Body of pancreas (tissue), 4 donors: ENCODE measurements around the gene LMO7. TPM values are rescaled to one million over a fixed set of nuclear protein-coding genes. Genes with fewer than 3 reads are reported as not detected.

Source experiments
- ATAC-seq: fragments of 150-250 bp; one replicate; pipeline ENCODE4 v1.9.1; 2016
- DNase-seq, 4 donors: peaks; one replicate each; pipeline ENCODE4 v3.0.0-alpha.2; 2019
- H3K27ac ChIP-seq, 4 donors: fragments of 200-600 bp; sonication (generic); 1 replicate in 3 of 4; 2 replicates in 1 of 4; pipeline versions ENCODE4 v1.5.1 to v1.6.1; 2016 to 2019; ENCODE audit warnings: mild to moderate bottlenecking in 1 of 4, mixed read lengths in 1 of 4, moderate library complexity in 1 of 4
- H3K27me3 ChIP-seq, 2 donors: fragments of 200-600 bp; sonication (generic); one replicate each; pipeline ENCODE4 v1.6.0; 2016; ENCODE audit warnings: mild to moderate bottlenecking in 1 of 2
- H3K36me3 ChIP-seq, 2 donors: fragments of 200-600 bp; sonication (generic); replicated peaks in 1 of 2; 2 replicates each; pipeline ENCODE4 v1.5.1; 2016; ENCODE audit warnings: low read depth in 2 of 2; ENCODE audit not compliant: insufficient read depth in 1 of 2
- H3K4me1 ChIP-seq: fragments of 200-600 bp; sonication (generic); one replicate; pipeline ENCODE4 v1.6.0; 2016
- H3K4me3 ChIP-seq, 2 donors: fragments of 200-600 bp; sonication (generic); 1 replicate in 1 of 2; 2 replicates in 1 of 2; pipeline ENCODE4 v1.5.1; 2016 to 2019
- H3K9me3 ChIP-seq, 3 donors: fragments of 200-600 bp; sonication (generic); 1 replicate in 2 of 3; 2 replicates in 1 of 3; pipeline ENCODE4 v1.5.1; 2016
- CTCF ChIP-seq, 7 experiments: fragments of 450-650 bp in 4 of 7; fragments of 200-600 bp in 3 of 7; sonication (generic) in 3 of 7; IDR thresholded peaks; one replicate each; pipeline ENCODE4 v1.5.1; 2016 to 2019; ENCODE audit warnings: antibody characterized with exemption in 7 of 7
- POLR2A ChIP-seq, 3 donors: fragments of 450-650 bp; IDR thresholded peaks; one replicate each; pipeline ENCODE4 v1.6.1; 2016; ENCODE audit warnings: antibody characterized with exemption in 3 of 3, mild to moderate bottlenecking in 2 of 3
- WGBS, 2 donors: methylation state at CpG; one replicate each; pipeline ENCODE4 v1.1.5; 2017; 5-methylcytosine and 5-hydroxymethylcytosine counted together
- intact Hi-C: fragments of 100-400 bp; cut with DNase I; formaldehyde crosslinking; loops from one replicate; pipeline ENCODE4 v1.15.1; 2023
- total RNA-seq, 2 donors: library from RNA; depleted of rRNA; stranded (reverse); fragments of >200 nt; gene quantifications; one replicate each; pipeline ENCODE4 v1.1.0, GENCODE V29; 2016

The LMO7 gene
- total RNA-seq, 2 donors from 2014 or later: 50.6 to 56.0 TPM

- H3K4me3 ChIP-seq: no peak overlapping the region
- TF ChIP-seq POLR2A (IDR thresholded peaks at IDR 0.05) (no peak), CTCF (IDR thresholded peaks at IDR 0.05) (no peak)
- peaks cover 5% of the 10 kb centered on the region for H3K4me1 ChIP-seq
- no peaks in the 10 kb centered on the region for H3K9me3 ChIP-seq
- H3K27ac ChIP-seq: no peak overlapping the region
- no peak for DNase-seq
- intact Hi-C loops: no loop called here
- no peaks in the 10 kb centered on the region for H3K36me3 ChIP-seq
- no peak for ATAC-seq
- no peaks in the 10 kb centered on the region for H3K27me3 ChIP-seq
Measured at GRCh38 chr13:75643693-75644092, 7.6 kb downstream of the LMO7 start.

- 96 to 97% methylated on average over 3 of the region's 3 CpGs for WGBS, 2 donors
- Histone ChIP-seq H3K9me3 (no peaks in the 10 kb centered on the region), H3K27me3 (no peaks in the 10 kb centered on the region), H3K4me1 (no peaks in the 10 kb centered on the region), H3K4me3 (no peak overlapping the region), H3K36me3 (no peaks in the 10 kb centered on the region), H3K27ac (no peak overlapping the region)
- DNase-seq (no peak), ATAC-seq (no peak)
- intact Hi-C loops: no loop called here
- no peak for TF ChIP-seq CTCF (IDR thresholded peaks at IDR 0.05)
- no peak for TF ChIP-seq POLR2A (IDR thresholded peaks at IDR 0.05)
Measured at GRCh38 chr13:75645141-75645540, 9.0 kb downstream of the LMO7 start.

- Histone ChIP-seq H3K27me3 (no peaks in the 10 kb centered on the region), H3K4me3 (no peak overlapping the region), H3K9me3 (no peaks in the 10 kb centered on the region), H3K27ac (no peak overlapping the region), H3K4me1 (no peaks in the 10 kb centered on the region), H3K36me3 (no peaks in the 10 kb centered on the region)
- no peak for TF ChIP-seq CTCF (IDR thresholded peaks at IDR 0.05)
- no peak for TF ChIP-seq POLR2A (IDR thresholded peaks at IDR 0.05)
- intact Hi-C loops: no loop called here
- DNase-seq (no peak), ATAC-seq (no peak)
- 86 to 91% methylated on average over 1 of the region's 1 CpG for WGBS, 2 donors
Measured at GRCh38 chr13:75647126-75647784, 11.1 kb downstream of the LMO7 start.

- no peaks in the 10 kb centered on the region for H3K27me3 ChIP-seq
- intact Hi-C loops: no loop called here
- ATAC-seq (no peak), DNase-seq (no peak)
- H3K4me1 ChIP-seq: no peaks in the 10 kb centered on the region
- no peaks in the 10 kb centered on the region for H3K36me3 ChIP-seq
- H3K27ac ChIP-seq: no peak overlapping the region
- no peak for TF ChIP-seq POLR2A (IDR thresholded peaks at IDR 0.05)
- TF ChIP-seq CTCF (IDR thresholded peaks at IDR 0.05): no peak
- H3K9me3 ChIP-seq: no peaks in the 10 kb centered on the region
- H3K4me3 ChIP-seq: no peak overlapping the region
- WGBS, 2 donors: 95 to 100% methylated on average over 2 of the region's 2 CpGs
Measured at GRCh38 chr13:75648446-75648845, 12.3 kb downstream of the LMO7 start.

GRCh38 chr13:75651013-75651412 lies 14.9 kb downstream of the LMO7 start:
- H3K4me3 ChIP-seq: no peak overlapping the region
- 86 to 96% methylated on average over 2 of the region's 2 CpGs for WGBS, 2 donors
- TF ChIP-seq POLR2A (IDR thresholded peaks at IDR 0.05) (no peak), CTCF (IDR thresholded peaks at IDR 0.05) (no peak)
- intact Hi-C loops: no loop called here
- H3K27ac ChIP-seq: no peak overlapping the region
- H3K27me3 ChIP-seq: no peaks in the 10 kb centered on the region
- H3K9me3 ChIP-seq: no peaks in the 10 kb centered on the region
- no peak for DNase-seq
- H3K4me1 ChIP-seq: no peaks in the 10 kb centered on the region
- no peak for ATAC-seq
- no peaks in the 10 kb centered on the region for H3K36me3 ChIP-seq
